Subcutaneous adipose tissue (tissue), 4 donors: ENCODE measurements around the gene CD52. TPM values are rescaled to one million over a fixed set of nuclear protein-coding genes. Genes with fewer than 3 reads are reported as not detected.

Experiments used
- CTCF ChIP-seq: fragments of 450-650 bp; IDR thresholded peaks from one replicate; pipeline ENCODE4 v1.5.1; 2016; ENCODE audit warnings: low read depth, mild to moderate bottlenecking, control low read depth, antibody characterized with exemption, moderate library complexity
- total RNA-seq, 4 donors: library from RNA; depleted of rRNA; stranded (reverse); fragments of >200 nt; gene quantifications; one replicate each; pipeline ENCODE4 v1.1.0, GENCODE V29; 2016

Gene CD52
- total RNA-seq, 4 donors from 2014 or later: 4.7 to 719 (median 19.2) TPM

- no peak for TF ChIP-seq CTCF
Observed at GRCh38 chr1:26362331-26362730, 44.6 kb downstream of the CD52 start.

- no peak for TF ChIP-seq CTCF
Observed at GRCh38 chr1:26363549-26364448, 46.0 kb downstream of the CD52 start.

- no peak for TF ChIP-seq CTCF
Observed at GRCh38 chr1:26364956-26365355, 47.2 kb downstream of the CD52 start.

GRCh38 chr1:26367441-26367840 lies 49.7 kb downstream of the CD52 start:
- no peak for TF ChIP-seq CTCF

- no peak for TF ChIP-seq CTCF
Observed at GRCh38 chr1:26368006-26368405, 50.2 kb downstream of the CD52 start.

- no peak for TF ChIP-seq CTCF
Observed at GRCh38 chr1:26368486-26368885, 50.7 kb downstream of the CD52 start.

Other genes starting within 250 kb of the CD52 start
- gene PDIK1L, start 206.1 kb upstream of the CD52 start, total RNA-seq: 1 to 10 TPM; 5.8 to 9.3 (median 8.3) TPM
- 10 to 100 TPM in 1 of 4 donors, 1 to 10 TPM in 2, under 1 TPM in 1; 0.98 to 11.0 (median 5.5) TPM for gene FAM110D, start 158.9 kb upstream of the CD52 start, total RNA-seq
- not detected for gene C1orf232, start 149.0 kb upstream of the CD52 start, total RNA-seq
- gene ZNF593, start 148.1 kb upstream of the CD52 start, total RNA-seq: 10 to 100 TPM; 17.7 to 32.0 (median 26.9) TPM
- not detected for gene ZNF593OS, start 146.1 kb upstream of the CD52 start, total RNA-seq
- gene CNKSR1, start 140.5 kb upstream of the CD52 start, total RNA-seq: 1 to 10 TPM in 1 of 4 donors, not detected in 3; 2.1 TPM
- not detected for gene CATSPER4, start 127.4 kb upstream of the CD52 start, total RNA-seq
- gene CEP85, start 83.8 kb upstream of the CD52 start, total RNA-seq: 1 to 10 TPM; 3.7 to 5.4 (median 4.4) TPM
- 100 to 1,000 TPM in 2 of 4 donors, 10 to 100 TPM in 2; 59.0 to 137 (median 88.3) TPM for gene SH3BGRL3, start 37.9 kb upstream of the CD52 start, total RNA-seq
- gene UBXN11, start 11.3 kb upstream of the CD52 start, total RNA-seq: 10 to 100 TPM; 10.4 to 29.9 (median 16.7) TPM
- gene CRYBG2, start 36.2 kb downstream of the CD52 start, total RNA-seq: not detected
- not detected for gene ZNF683, start 54.8 kb downstream of the CD52 start, total RNA-seq
- not detected for gene LIN28A, start 92.9 kb downstream of the CD52 start, total RNA-seq
- 100 to 1,000 TPM in 1 of 4 donors, 10 to 100 TPM in 3; 67.1 to 146 (median 79.5) TPM for gene DHDDS, start 114.4 kb downstream of the CD52 start, total RNA-seq
- 100 to 1,000 TPM in 3 of 4 donors, 10 to 100 TPM in 1; 91.6 to 171 (median 130) TPM for gene HMGN2, start 154.5 kb downstream of the CD52 start, total RNA-seq
- 10 to 100 TPM in 2 of 4 donors, 1 to 10 TPM in 2; 5.3 to 85.5 (median 13.9) TPM for gene RPS6KA1, start 211.8 kb downstream of the CD52 start, total RNA-seq